NCI-H187 treated with DMSO at 0.1 percent for 48 hours (cell line): ENCODE data around the gene TRAF2.
"Not testable (repeated sequence)": the region's sequence is repeated elsewhere in the genome, so short reads cannot be mapped to it uniquely, and the experiment has no call there.

Source experiments
- DNase-seq: peaks from one replicate; lab custom pipeline; 2025; lab: John Stamatoyannopoulos, UW

TRAF2 gene, protein sequence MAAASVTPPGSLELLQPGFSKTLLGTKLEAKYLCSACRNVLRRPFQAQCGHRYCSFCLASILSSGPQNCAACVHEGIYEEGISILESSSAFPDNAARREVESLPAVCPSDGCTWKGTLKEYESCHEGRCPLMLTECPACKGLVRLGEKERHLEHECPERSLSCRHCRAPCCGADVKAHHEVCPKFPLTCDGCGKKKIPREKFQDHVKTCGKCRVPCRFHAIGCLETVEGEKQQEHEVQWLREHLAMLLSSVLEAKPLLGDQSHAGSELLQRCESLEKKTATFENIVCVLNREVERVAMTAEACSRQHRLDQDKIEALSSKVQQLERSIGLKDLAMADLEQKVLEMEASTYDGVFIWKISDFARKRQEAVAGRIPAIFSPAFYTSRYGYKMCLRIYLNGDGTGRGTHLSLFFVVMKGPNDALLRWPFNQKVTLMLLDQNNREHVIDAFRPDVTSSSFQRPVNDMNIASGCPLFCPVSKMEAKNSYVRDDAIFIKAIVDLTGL

DNA sequence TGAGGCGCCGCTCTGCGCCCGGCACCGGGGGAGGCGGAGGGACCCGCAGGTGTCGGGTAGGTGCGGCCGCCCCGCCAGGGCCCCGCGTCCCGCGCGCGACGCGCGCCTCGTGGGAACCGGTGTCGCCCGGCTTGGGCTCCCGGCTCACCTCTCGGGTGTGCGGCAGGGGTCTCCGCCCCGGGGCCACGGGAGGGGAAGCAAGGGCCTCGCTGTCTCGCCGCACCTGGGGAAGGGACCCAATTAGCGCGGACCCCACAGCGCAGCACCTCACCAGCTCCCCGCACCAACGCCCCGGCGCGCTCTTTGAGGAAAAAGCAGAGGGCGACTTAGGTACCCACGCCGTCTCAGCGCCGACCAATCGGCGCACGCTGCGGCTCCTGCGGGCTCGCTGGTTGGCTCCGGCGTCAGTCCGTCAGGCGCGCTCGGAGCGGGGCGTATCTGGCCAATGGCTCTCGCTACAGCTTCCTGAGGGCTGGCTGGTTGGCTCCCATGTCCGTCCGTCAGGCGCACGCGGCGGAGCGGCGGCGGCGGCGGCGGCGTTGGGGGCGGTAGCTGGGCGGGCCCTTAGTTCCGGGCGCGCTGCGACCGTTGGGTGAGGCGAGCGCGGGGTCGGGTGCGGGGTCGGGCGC, at the start of gene TRAF2:
TSS of gene TRAF2 (plus strand) at position 567 of the 629 bp plus-strand sequence. CDS start 12,225 bp downstream, outside the sequence.
- peak; percentile 35 for DNase-seq

DNA sequence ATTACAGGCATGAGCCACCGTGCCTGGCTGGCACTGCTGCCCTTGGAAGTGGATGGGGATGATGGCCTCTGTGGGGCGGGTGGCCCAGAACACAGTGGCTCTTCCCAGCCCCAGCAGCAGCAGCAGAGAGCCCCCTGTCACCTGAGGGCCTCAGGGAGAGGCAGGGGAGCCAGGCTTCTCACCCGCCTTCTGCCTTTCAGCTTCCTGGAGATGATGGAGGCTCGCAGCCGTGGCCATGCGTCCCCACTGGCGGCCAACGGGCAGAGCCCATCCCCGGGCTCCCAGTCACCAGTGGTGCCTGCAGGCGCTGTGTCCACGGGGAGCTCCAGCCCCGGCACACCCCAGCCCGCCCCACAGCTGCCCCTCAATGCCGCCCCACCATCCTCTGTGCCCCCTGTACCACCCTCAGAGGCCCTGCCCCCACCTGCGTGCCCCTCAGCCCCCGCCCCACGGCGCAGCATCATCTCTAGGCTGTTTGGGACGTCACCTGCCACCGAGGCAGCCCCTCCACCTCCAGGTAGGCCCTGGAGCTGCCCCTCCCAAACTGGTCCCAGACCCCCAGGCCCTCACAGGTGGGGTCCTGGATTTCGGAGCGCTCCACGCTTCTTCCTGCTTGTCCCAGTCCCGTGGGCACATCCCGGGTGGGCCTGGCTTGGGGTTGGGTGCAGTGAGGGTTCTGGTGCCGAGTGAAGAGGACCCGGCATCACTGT, 49.0 kb upstream of the TRAF2 start:
- no peak for DNase-seq

DNA sequence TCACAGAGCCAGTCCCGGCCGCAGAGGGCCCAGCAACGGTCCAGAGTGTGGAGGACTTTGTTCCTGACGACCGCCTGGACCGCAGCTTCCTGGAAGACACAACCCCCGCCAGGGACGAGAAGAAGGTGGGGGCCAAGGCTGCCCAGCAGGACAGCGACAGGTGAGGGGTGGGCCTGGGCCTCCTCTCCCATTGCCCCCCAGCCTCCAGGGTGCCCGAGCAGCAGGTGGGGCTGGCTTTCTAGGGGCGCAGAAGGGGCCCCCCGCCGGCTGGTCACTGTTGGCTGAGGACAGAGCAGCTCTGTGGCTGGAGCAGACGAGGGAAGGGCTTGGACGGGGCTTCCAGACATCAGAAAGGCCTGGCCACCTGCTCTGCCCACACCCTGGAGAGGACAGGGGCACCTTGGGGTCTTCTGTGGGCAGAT, 48.4 kb upstream of the TRAF2 start:
- not testable (repeated sequence) for DNase-seq

DNA sequence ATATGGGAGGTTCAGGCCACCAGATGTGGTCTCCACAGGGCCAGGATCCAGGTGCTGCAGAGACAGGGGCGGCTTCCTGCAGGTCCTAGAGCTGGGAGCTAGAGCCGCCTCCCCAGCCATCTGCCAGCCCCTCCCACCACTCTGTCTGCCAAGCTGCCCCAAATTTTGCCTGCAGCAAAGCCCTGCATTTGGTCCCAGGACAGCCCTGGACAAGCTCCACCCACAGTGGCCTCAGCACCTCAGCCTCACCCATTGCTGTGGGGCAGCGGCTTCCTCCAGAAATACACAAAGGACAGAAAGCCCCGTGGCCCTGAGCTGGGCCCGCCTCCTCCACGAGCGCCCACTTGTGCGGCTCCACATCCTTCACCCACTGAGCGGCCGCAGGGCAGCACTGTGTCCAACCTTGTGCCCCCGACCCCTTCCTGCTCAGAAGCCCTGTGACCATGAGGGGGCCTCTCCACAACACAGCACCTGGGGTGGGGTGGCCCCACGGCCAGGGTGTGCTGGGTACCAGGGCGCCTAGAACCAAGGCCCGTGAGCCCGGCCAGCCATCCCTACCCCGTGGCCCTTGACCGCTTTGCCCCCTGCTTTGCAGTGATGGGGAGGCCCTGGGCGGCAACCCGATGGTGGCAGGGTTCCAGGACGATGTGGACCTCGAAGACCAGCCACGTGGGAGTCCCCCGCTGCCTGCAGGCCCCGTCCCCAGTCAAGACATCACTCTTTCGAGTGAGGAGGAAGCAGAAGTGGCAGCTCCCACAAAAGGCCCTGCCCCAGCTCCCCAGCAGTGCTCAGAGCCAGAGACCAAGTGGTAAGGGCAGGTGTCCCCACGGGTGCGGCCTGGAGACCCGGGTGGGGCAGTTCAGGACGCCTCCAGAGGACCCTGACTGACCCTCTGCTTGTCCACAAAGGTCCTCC, 47.7 kb upstream of the TRAF2 start:
- DNase-seq, result no peak

DNA sequence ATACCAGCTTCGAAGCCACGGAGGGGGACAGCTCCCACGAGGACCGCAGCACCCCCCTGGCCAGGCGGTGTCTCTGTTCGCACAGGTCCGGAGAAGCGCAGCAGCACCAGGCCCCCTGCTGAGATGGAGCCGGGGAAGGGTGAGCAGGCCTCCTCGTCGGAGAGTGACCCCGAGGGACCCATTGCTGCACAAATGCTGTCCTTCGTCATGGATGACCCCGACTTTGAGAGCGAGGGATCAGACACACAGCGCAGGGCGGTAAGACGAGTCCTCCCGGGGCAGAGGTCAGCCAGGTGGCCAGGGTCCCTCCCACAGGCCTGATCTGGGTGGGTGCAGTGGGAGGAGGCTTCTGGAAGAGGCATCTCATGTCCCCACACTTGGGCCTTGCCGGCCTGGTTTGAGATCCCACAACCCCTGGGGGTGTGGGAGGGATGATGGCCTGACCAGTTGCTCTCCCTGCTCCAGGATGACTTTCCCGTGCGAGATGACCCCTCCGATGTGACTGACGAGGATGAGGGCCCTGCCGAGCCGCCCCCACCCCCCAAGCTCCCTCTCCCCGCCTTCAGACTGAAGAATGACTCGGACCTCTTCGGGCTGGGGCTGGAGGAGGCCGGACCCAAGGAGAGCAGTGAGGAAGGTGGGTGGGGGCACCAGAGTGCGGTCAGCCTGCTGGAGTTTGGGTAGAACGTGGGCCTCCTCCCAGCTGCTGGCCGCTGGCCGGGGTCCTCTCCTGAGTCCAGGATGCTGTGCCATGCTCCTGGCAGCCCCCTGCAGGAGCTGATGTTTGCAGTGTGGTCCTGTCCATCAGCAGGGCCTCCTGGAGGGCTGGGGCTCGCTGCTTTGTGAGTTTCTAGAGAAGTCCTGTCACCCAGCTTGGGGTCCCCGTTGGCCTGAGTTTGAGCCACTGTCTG, 46.8 kb upstream of the TRAF2 start:
- DNase-seq, result no peak

DNA sequence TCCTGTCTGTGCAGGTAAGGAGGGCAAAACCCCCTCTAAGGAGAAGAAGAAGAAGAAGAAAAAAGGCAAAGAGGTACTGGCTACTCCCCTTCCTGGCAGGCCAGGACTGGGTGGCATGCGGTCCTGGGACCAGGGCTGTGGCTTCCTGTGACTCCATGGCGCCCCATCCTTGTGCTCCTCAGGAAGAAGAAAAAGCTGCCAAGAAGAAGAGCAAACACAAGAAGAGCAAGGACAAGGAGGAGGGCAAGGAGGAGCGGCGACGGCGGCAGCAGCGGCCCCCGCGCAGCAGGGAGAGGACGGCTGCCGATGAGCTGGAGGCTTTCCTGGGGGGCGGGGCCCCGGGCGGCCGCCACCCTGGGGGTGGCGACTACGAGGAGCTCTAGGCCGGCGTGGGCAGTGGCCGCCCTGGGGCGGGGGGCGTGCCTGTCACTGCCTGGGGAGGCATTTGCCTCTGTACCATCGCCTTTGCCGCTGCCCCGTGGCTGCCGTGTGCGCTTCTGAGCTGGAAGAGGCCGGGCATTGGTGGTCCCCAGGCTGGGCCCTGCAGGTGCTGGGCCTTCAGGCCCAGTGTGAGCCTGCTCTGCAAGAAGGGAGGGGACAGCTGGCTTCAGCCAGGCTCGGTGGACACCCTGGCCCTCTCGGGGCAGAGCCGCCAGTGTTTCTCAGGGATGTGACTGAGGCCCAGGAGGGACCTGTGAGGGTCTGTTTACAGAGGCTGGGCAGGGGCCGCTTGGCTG, 46.0 kb upstream of the TRAF2 start:
- no peak for DNase-seq

DNA sequence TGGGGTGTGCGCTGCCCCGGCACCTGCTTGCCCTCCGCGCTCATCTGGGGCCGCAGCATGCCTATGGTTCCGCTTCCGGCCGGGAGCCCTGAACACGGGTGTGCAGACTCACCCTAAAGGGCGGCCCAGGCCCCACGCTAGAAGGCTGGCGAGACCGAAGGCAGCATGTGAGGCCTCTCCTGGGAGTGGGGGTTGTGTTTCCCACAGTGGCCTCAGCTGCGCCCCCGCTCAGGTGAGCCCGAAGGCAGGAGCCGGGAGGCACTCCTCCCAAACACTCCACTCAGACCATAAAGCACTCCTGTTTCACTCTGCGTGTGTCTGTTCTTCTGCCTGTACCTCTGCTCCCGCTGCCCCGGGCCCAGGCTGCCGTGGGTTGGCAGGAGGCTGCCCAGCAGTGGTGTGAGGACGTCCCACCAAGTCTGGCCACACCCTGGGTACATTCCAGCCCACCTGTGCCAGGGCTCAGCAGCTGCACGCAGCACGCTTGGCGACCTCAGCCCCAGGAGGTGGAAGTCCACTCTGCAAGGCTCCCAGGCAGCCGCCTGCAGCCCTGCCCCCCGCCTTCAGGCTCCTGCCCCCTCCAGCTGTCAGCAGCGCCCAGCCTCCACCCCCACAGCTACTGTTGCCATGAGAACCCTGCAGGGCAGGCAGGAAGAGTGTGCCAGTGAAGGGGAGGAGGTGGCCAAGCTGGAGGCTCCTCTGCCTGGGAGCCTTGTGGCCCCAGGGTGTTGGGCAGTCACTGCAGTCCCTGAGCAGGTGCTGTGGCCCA, 45.3 kb upstream of the TRAF2 start:
- DNase-seq, result no peak

DNA sequence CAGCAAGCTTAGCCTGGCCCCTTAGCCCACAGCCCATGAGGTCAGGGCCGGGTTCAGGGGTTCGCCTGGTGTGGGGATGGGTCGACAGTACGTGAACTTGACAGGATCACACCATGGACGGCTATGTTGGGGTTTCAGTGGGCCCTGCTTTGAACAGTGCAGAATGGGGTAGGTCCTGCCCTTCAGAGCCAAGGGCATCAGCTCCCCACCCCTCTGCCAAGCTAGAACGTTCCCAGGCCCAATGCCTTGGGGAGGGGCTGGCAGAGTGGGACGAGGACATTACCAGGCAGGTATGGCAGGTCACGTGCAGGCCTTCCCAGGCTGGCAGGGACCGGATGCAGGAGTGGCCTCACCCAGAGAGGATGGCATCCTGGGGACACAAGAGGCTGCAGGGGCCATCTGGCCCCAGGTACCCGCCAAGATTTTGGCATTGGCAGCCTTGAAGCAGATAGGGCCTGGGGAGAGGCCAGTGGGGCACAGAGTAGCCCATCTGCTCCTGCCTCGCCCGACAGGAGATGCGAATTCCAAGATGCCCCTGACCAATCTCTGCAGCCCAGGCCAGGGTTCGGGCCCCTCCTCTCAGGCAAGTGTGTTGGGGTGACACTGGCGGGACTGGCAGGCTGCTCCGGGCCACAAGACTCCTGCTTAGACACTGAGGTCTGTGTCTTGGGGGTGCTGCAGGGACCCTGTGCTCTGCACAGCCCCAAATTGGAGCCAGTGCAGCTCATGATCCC, 44.5 kb upstream of the TRAF2 start:
- not testable (repeated sequence) for DNase-seq

DNA sequence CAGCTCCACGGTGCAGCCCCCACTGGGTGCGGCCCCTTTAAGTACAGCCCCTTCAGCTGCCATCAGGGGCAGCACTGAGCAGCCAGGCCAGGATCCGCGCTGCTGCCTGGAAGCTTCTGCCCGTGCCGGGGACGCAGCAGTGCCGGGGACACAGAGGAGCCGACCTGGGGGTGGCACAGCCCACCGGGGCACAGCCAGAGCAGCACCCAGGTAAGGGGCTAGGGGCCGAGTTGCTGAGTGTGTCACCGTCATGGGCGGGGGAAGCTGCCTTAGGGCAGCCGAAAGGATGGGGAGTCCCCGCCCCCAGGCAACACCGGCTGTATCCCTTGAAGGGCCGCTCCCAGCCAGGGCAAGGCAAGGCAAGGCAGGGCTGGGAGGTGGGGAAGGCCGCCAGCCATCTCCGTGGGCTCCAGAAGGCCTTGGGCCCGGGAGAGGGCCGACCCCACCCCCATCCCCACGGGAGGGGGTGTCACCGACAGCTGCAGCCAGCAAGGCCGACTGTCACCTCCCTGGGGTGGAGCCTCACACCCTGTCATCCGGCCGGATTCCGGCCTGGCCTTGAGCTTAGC, 43.9 kb upstream of the TRAF2 start, which contains the start of gene AJM1:
TSS of gene AJM1 (plus strand) at position 99 of the 569 bp plus-strand sequence. CDS start 1,937 bp downstream, outside the sequence.
- DNase-seq, result not testable (repeated sequence)

DNA sequence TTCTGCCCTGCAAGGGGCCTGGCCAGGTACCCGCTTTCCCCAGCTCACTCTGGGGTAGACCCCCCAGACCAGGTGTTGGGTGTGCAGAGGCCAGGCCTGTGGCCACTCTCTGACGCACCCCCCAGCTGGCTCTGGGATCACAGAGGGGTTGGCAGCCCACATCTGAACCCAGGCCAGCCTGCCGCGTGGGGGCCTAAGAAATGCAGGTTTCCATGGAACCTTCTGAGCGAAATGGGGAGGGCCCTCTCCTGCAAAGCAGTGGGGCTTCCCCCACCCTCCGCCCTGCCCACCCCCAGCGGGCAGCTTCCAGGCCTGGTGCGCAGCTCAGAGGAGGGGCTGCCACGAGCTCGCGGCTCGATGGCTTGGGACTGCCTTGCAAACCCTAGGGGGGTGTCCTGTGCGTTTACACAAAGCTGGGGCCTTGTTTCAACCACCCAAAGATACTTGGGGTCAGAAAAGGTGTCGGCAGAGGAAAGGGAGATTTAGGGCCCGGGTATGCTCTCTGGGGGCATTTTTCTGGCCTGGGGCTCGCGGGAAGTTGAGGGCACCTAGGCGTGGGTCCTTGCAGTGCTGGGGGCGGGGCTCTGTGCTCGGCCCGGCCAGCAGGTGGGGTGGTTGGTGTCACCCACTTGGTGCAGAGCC, 43.0 kb upstream of the TRAF2 start:
- not testable (repeated sequence) for DNase-seq

DNA sequence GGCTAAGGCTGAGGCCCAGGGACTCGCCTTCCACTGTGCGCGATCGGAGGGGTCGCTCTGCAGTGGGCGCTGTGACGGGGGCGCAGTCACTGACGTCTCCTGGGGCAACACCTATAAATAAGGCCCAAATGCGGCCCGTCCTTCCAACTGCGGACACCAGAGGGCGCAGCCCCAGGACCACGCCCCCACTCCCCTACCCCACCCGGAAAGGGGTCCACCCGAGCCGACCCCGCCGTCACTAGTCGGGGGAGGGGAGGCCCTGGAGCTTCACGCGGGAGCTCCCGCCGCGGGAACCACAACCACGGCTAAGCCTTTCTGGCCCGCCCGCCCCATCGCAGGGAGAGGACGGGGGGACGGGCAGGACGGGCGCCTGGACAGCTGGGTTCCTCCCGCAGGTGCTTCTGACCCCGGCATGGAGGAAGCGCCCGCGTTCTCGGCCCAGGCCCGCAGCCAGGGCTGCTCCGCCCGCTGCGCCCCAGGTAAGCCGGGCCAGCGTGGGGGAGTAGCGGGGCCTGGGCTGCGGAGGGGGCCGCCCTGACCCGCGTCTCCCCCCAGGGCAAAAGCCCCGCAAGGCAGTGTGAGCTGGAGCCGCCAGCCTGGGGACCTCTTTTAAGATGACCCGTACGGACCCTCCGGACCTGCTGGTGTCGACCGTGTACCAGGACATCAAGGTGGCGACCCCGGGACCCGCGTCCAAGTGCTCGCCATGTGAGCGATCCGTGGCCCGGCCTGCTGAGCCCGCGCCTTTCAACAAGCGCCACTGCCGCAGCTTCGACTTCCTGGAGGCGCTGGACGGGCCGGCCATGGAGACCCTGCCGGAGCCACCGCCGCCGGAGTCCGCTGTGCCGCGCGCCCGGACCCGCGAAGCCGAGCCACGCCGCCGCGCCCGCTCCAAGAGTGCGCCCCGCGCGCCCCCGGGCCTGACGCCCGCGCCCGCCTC, 42.2 kb upstream of the TRAF2 start:
- not testable (repeated sequence) for DNase-seq

DNA sequence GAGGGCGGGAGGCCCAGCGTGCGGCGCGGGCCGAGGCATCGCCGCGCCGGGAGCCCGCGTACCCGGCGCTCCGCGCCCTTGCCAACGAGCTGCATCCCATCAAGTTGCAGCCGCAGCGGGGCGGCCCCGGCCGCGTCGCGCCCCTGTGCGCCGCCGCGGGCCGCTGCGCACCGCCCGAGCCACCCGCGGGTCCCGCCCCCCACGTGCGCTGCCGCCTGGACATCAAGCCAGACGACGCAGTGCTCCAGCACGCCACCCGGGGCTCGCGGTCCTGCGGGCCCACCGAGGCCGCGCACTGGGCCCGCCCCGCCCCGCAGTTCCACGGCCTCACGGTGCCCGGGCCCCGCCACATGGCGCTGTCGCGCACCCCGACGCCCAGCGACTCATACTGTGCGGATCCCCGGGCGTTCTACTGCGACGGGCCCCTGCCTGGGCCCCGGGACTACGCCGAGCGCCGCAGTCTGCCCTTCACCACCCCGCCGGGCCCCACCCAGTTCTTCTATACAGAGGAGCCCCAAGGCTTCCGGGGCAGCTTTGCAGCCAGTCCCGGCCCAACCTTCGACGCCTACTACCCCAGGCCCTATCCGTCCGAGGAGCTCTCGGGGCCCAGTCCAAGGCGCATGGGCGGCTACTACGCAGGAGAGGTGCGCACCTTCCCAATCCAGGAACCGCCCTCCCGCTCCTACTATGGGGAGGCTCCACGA, 41.4 kb upstream of the TRAF2 start:
- no peak for DNase-seq

DNA sequence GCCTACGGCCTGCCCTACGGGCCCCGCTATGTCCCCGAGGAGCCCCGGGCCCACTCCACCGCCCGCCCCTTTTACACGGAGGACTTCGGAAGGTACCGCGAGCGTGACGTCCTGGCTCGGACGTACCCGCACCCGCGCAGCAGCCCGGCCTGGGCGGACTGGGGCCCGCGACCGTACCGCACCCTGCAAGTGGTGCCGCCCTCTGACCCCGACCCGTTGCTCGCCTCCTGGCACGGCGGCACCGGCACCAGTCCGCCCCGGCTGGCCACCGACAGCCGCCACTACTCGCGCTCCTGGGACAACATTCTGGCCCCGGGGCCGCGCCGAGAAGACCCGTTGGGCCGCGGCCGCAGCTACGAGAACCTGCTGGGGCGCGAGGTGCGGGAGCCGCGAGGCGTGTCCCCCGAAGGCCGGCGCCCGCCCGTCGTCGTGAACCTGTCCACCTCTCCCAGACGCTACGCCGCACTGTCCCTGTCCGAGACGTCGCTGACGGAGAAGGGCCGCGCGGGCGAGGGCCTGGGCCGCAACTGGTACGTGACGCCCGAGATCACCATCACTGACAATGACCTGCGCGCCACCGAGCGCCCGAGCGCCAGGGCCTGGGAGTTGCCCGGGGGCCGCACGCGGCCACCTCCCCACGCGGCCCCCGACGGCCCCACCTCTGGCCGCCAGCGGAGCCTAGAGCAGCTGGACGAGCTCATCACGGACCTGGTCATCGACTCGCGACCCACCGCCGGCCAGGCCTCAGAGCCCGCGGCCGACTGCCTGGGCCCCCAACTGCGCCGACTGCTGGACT, 40.7 kb upstream of the TRAF2 start:
- no peak for DNase-seq

DNA sequence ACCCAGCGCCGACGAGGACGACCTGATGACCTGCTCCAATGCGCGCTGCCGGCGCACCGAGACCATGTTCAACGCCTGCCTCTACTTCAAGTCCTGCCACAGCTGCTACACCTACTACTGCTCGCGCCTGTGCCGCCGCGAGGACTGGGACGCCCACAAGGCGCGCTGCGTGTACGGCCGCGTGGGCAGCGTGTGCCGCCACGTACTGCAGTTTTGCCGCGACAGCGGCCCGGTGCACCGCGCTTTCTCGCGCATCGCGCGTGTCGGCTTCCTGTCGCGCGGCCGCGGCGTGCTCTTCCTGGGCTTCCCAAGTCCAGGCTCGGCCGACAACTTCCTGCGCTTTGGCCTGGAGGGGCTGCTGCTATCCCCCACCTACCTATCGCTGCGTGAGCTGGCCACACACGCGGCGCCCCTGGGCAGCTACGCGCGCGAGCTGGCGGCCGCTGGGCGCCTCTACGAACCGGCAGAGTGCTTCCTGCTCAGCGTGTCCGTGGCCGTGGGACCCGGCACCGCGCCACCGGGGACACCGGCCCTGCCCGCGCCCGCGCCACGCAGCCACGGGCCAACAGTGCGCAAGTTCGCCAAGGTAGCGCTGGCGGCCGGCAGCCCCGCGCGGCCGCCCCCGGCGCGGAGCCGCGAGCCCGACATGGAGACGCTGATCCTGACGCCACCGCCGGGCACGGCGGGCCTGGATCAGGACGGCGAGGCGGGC, 39.8 kb upstream of the TRAF2 start:
- no peak for DNase-seq
